Ovary (tissue), 3 donors: ENCODE data around the gene TCF4.

Experiments used
- CTCF ChIP-seq, 3 donors: fragments of 450-650 bp in 2 of 3; fragments of 200-600 bp in 1 of 3; IDR thresholded peaks; one replicate each; pipeline versions ENCODE4 v1.5.1 to v1.8.0; 2016 to 2022; ENCODE audit warnings: antibody characterized with exemption in 3 of 3, mild to moderate bottlenecking in 1 of 3
- POLR2A ChIP-seq: fragments of 450-650 bp; IDR thresholded peaks from one replicate; pipeline ENCODE4 v1.6.1; 2017; ENCODE audit warnings: antibody characterized with exemption, mild to moderate bottlenecking, moderate library complexity
- donor health status: DM: no; HTN: no; CAD: no.

- TF ChIP-seq CTCF (IDR thresholded peaks at IDR 0.05) (no peak), POLR2A (no peak)
Measured at GRCh38 chr18:55440988-55441387, 147.0 kb downstream of the TCF4 start.
